Measurements from ENCODE around the gene TMEM248. TPM values are rescaled to one million over a fixed set of nuclear protein-coding genes. Genes with fewer than 3 reads are reported as not detected.

Gene TMEM248
- total and polyA plus RNA-seq, 9 donors, result 51.8 to 118 (median 100) TPM

GRCh38 chr7:66939325-66939724 is 18.3 kb downstream of the TMEM248 start:
- intact Hi-C loops (cut with DNase I), result no loop called here
- H3K27ac ChIP-seq, result no peak overlapping the region
- no peak for DNase-seq
- H3K9me3 ChIP-seq, result no peaks in the 10 kb centered on the region
- H3K36me3 ChIP-seq, result no peaks in the 10 kb centered on the region
- TF ChIP-seq POLR2A (IDR thresholded peaks at IDR 0.05) (no peak), CTCF (IDR thresholded peaks at IDR 0.05) (no peak), EP300 (IDR thresholded peaks at IDR 0.05) (no peak)
- H3K4me3 ChIP-seq, result no peak overlapping the region
- 87 to 92% (median 89%) methylated on average over 4 of the region's 4 CpGs for WGBS, 3 donors
- no peaks in the 10 kb centered on the region for H3K27me3 ChIP-seq
- H3K4me1 ChIP-seq (ENCODE audit: insufficient read depth), result peaks cover 3% of the 10 kb centered on the region

- Histone ChIP-seq H3K4me1 (ENCODE audit: insufficient read depth) (no peaks in the 10 kb centered on the region), H3K27ac (no peak overlapping the region), H3K27me3 (no peaks in the 10 kb centered on the region), H3K36me3 (no peaks in the 10 kb centered on the region), H3K4me3 (no peak overlapping the region), H3K9me3 (no peaks in the 10 kb centered on the region)
- 50 to 66% (median 55%) methylated on average over 2 of the region's 2 CpGs for WGBS, 3 donors
- intact Hi-C loops (cut with DNase I), result no loop called here
- DNase-seq, result no peak
- no peak for TF ChIP-seq CTCF (IDR thresholded peaks at IDR 0.05)
- no peak for TF ChIP-seq POLR2A (IDR thresholded peaks at IDR 0.05)
- TF ChIP-seq EP300 (IDR thresholded peaks at IDR 0.05), result no peak
Observed at GRCh38 chr7:66946545-66946944, 25.5 kb downstream of the TMEM248 start.

GRCh38 chr7:66948480-66949109 is 27.6 kb downstream of the TMEM248 start:
- no peaks in the 10 kb centered on the region for H3K27me3 ChIP-seq
- TF ChIP-seq EP300 (IDR thresholded peaks at IDR 0.05) (no peak), CTCF (IDR thresholded peaks at IDR 0.05) (no peak), POLR2A (IDR thresholded peaks at IDR 0.05) (no peak)
- intact Hi-C loops (cut with DNase I), result no loop called here
- no peak for DNase-seq
- H3K9me3 ChIP-seq, result no peaks in the 10 kb centered on the region
- H3K4me1 ChIP-seq (ENCODE audit: insufficient read depth), result no peaks in the 10 kb centered on the region
- H3K27ac ChIP-seq, result no peak overlapping the region
- 87 to 88% (median 88%) methylated on average over 19 of the region's 19 CpGs for WGBS, 3 donors
- no peaks in the 10 kb centered on the region for H3K36me3 ChIP-seq
- no peak overlapping the region for H3K4me3 ChIP-seq

GRCh38 chr7:66950311-66950710 is 29.3 kb downstream of the TMEM248 start:
- no peaks in the 10 kb centered on the region for H3K27me3 ChIP-seq
- no peaks in the 10 kb centered on the region for H3K9me3 ChIP-seq
- no peaks in the 10 kb centered on the region for H3K4me1 ChIP-seq (ENCODE audit: insufficient read depth)
- no peak overlapping the region for H3K27ac ChIP-seq
- no peaks in the 10 kb centered on the region for H3K36me3 ChIP-seq
- TF ChIP-seq CTCF (IDR thresholded peaks at IDR 0.05) (no peak), EP300 (IDR thresholded peaks at IDR 0.05) (no peak), POLR2A (IDR thresholded peaks at IDR 0.05) (no peak)
- WGBS, 3 donors, result 72 to 75% (median 73%) methylated on average over 3 of the region's 3 CpGs
- intact Hi-C loops (cut with DNase I), result loop anchor here in 1 of 4 donors (10.0 kb wide), 1 partner anchor 56 kb away; no protein-coding TSS in a partner anchor
- no peak for DNase-seq
- no peak overlapping the region for H3K4me3 ChIP-seq
